GM15510 (cell line): ENCODE data around the gene HSPB8.

Experiments
- POLR2A ChIP-seq: IDR thresholded peaks from 3 replicates; pipeline ENCODE4 v1.6.1; 2011; ENCODE audit warnings: borderline replicate concordance; ENCODE audit not compliant: insufficient read length; ENCODE audit errors: extremely low read depth

The HSPB8 gene

GRCh38 chr12:119208626-119209061, 29.9 kb downstream of the HSPB8 start:
- TF ChIP-seq POLR2A = no peak

- no peak for TF ChIP-seq POLR2A
Measured at GRCh38 chr12:119211884-119212283, 33.2 kb downstream of the HSPB8 start.

GRCh38 chr12:119216084-119216483, 37.4 kb downstream of the HSPB8 start:
- no peak for TF ChIP-seq POLR2A

GRCh38 chr12:119222222-119222951, 43.7 kb downstream of the HSPB8 start:
- TF ChIP-seq POLR2A = no peak

DNA sequence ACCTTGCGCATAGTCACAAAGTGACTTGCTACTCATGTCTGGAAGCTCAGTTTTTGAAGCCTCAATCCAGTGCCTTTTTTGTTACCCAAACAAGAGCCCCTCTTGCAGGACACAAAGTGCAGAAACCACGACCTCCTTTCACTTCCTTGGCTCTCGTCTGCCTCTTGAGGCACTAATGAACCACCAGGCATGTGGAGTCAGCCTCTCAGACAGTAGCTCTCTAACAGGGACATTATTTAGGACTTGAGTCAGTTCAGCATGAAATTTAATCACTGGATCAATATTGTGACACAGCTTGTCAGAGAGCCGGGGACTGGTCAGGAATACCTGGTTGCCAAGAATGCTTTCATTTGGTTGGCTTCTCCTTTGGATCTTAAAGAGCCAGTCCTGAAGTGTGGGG, 46.7 kb downstream of the HSPB8 start:
- TF ChIP-seq POLR2A = no peak

GRCh38 chr12:119227292-119227691, 48.6 kb downstream of the HSPB8 start:
- TF ChIP-seq POLR2A = no peak

- TF ChIP-seq POLR2A = no peak
Measured at GRCh38 chr12:119229205-119229604, 50.5 kb downstream of the HSPB8 start.

GRCh38 chr12:119229837-119230236, 51.1 kb downstream of the HSPB8 start:
- no peak for TF ChIP-seq POLR2A

GRCh38 chr12:119230807-119231206, 52.1 kb downstream of the HSPB8 start:
- no peak for TF ChIP-seq POLR2A

DNA sequence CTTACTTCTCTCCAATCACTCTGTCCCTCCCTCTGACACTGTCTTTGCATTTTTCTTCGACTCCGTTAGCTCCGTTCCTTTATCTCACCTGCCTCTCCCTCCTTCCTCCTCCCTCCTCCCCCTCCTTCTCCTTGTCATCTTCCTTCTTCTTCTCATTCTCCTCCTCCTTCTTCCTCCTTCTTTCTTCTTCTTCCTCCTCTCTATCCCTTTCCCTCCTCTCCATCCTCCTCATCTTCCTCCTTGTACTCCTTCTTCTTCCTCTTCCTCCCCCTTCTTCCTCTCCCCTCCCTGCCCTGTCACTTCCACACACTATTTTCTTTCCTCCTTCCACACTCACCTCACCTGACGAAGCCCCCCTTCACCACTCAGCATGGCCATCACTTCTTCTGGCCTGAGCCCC, 53.0 kb downstream of the HSPB8 start:
- TF ChIP-seq POLR2A = no peak

GRCh38 chr12:119235197-119235751, 56.5 kb downstream of the HSPB8 start:
- TF ChIP-seq POLR2A = no peak

DNA sequence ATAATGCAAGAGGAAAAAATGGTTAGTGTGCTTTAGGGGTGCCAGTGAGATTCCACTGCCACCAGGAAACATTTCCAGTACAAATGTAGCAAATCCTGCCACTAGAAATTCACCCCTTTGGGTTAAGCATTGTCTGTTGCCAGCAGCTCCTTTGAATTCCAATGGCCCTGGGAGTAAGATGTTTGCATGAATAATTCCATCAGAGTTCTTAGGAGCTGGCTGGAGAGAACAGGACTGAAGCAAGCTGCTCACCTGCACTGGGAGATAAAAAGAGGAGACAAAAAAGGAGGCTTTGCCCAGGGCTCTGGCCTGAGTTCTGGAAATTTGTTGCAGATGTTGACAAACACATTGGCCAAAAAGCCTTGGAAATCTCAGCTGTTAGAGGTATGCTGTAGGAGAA, 57.6 kb downstream of the HSPB8 start:
- TF ChIP-seq POLR2A = no peak

GRCh38 chr12:119239040-119239439, 60.3 kb downstream of the HSPB8 start:
- TF ChIP-seq POLR2A = no peak

- no peak for TF ChIP-seq POLR2A
Measured at GRCh38 chr12:119241049-119241448, 62.3 kb downstream of the HSPB8 start.

DNA sequence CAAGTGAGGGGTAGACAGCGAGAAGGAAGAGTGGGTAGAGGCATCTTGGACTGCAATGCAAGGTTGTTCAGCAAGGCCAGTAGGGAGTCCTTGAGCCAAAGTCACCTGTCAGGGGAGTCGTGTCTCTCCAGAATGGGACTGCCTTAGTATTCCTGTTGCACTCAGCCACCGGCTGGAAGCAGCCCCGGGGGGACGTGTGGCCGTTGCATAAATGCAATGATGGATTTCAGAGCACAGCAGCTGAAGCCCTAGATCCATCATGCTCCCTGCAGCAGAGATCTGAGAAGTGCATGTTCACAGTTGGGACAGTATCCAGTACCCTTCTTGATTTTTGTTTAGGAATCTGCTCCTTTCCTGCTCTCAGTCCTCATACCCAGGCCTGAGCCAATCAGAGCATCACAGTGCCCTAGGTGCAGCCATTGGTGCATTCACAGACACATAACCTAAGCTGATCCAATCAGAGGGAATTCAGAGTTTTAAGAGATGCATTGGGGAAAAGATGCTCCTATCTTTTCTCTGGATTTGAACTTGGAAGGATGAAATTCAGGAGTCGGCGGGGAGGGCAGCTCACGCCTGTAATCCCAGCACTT, 62.9 kb downstream of the HSPB8 start:
- TF ChIP-seq POLR2A = no peak
